ENCODE data around the gene ZNF536.

The ZNF536 gene

DNA sequence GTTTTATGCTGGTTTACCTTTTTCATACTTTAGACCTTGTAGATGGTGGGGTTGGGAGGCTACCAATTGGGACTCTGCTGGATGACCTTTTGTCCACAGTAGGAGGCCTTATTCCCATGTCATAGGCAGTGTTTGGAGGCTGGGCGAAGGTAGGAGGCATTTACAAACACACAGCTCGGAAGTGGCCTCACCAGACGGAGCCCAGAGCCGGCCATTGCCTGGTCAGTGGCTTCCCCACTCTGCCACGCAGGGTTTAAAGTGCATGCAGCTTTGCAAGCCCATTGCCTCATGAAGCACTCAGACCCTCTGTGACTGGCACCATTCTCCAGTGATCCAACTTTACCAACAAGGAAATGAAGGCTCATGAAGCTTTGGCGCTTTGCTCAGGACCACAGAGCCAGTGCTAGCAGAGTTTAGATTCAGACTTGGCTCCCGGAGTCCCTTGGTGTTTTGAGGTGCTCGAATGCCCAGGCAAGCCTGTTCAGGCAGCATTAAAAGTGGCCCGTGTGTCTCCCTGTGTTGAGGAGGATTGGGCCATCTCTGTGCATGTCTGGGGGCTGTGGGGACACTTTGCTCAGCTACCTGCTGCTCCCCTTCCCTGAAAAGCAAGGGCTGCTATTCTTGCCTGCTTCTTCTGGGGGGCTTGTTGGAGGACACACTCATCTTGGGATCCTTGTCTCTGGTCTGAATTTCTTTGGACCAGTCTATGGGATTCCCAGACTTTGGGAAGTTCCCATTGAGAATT is 148.7 kb downstream of the ZNF536 start:
- Histone ChIP-seq H2AFZ (ENCODE audit: low read depth, low read length) (no peak overlapping the region), H3K27me3 (ENCODE audit: low read depth, low read length) (no peaks in the 10 kb centered on the region)

DNA sequence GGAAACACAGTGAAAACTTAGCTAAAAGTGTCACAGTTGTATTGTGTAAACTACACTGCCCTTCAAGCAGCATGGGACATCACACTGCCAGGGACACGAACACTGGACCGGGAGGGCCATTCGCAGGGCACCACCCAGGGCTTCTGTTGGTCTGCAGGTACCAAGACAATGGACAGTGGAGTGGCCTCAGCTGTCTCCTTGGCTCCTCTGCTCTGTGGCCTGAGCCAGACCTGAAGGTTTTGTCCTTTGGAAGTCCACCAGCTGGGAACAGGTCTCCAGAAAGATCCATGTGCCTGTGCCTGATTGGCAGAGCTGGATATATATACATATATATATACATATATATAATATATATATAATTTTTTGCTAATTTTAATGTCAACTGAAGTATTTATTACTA is 149.8 kb downstream of the ZNF536 start:
- TF ChIP-seq EZH2phosphoT487 (IDR thresholded peaks at IDR 0.05; ENCODE audit: low read depth), result no peak
- TF ChIP-seq, protein P1, sequence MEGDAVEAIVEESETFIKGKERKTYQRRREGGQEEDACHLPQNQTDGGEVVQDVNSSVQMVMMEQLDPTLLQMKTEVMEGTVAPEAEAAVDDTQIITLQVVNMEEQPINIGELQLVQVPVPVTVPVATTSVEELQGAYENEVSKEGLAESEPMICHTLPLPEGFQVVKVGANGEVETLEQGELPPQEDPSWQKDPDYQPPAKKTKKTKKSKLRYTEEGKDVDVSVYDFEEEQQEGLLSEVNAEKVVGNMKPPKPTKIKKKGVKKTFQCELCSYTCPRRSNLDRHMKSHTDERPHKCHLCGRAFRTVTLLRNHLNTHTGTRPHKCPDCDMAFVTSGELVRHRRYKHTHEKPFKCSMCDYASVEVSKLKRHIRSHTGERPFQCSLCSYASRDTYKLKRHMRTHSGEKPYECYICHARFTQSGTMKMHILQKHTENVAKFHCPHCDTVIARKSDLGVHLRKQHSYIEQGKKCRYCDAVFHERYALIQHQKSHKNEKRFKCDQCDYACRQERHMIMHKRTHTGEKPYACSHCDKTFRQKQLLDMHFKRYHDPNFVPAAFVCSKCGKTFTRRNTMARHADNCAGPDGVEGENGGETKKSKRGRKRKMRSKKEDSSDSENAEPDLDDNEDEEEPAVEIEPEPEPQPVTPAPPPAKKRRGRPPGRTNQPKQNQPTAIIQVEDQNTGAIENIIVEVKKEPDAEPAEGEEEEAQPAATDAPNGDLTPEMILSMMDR (IDR thresholded peaks at IDR 0.05; ENCODE audit: low read depth, low read length), result no peak
- Histone ChIP-seq H3K9me3 (ENCODE audit: insufficient read depth, low read length) (no peaks in the 10 kb centered on the region), H3K36me3 (replicated peaks; ENCODE audit: low read depth, low read length) (no peaks in the 10 kb centered on the region), H3K27me3 (ENCODE audit: low read depth, low read length) (no peaks in the 10 kb centered on the region), H3K9ac (ENCODE audit: low read length) (no peak overlapping the region), H3K4me3 (ENCODE audit: low read length) (no peak overlapping the region), H3K27ac (ENCODE audit: low read length) (no peak overlapping the region), H3K4me1 (ENCODE audit: low read length) (no peaks in the 10 kb centered on the region), H4K20me1 (ENCODE audit: insufficient read depth, low read length) (no peaks in the 10 kb centered on the region), H2AFZ (ENCODE audit: low read depth, low read length) (no peak overlapping the region), H3K79me2 (ENCODE audit: low read length) (no peaks in the 10 kb centered on the region), H3K4me2 (ENCODE audit: low read length) (no peak overlapping the region)

More for the DNA sequence above, 148.7 kb downstream of the ZNF536 start:
- no peaks in the 10 kb centered on the region for H3K4me1 ChIP-seq (ENCODE audit: low read length)
- H4K20me1 ChIP-seq (ENCODE audit: insufficient read depth, low read length), result no peaks in the 10 kb centered on the region
- no peaks in the 10 kb centered on the region for H3K79me2 ChIP-seq (ENCODE audit: low read length)
- H3K4me2 ChIP-seq (ENCODE audit: low read length), result no peak overlapping the region
- no peak overlapping the region for H3K4me3 ChIP-seq (ENCODE audit: low read length)
- TF ChIP-seq, protein P1 (IDR thresholded peaks at IDR 0.05; ENCODE audit: low read depth, low read length), result no peak
- TF ChIP-seq EZH2phosphoT487 (IDR thresholded peaks at IDR 0.05; ENCODE audit: low read depth), result no peak
- H3K27ac ChIP-seq (ENCODE audit: low read length), result no peak overlapping the region
- no peak overlapping the region for H3K9ac ChIP-seq (ENCODE audit: low read length)
- H3K9me3 ChIP-seq (ENCODE audit: insufficient read depth, low read length), result no peaks in the 10 kb centered on the region
- H3K36me3 ChIP-seq (replicated peaks; ENCODE audit: low read depth, low read length), result no peaks in the 10 kb centered on the region

DNA sequence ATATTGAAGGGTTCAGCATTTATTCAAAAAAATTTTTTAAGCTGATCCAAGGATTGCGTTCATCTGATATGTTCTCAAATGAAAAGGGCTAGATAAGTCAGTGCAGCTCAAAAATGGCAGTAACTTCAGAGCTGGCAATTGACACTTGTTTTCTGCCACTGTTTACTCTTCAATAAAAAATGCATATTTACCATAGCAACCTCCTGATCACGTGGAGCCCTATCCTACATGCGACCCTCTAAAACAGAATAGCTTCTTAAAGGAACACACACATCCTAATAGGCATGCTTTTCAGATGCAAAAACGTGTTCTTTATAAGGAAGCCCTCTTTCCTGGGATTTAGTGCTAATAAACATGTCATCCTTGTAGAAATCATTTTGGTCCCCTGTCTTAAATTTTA is 150.2 kb downstream of the ZNF536 start:
- Histone ChIP-seq H2AFZ (ENCODE audit: low read depth, low read length) (no peak overlapping the region), H3K4me2 (ENCODE audit: low read length) (no peak overlapping the region), H3K9ac (ENCODE audit: low read length) (no peak overlapping the region), H3K36me3 (replicated peaks; ENCODE audit: low read depth, low read length) (no peaks in the 10 kb centered on the region), H3K9me3 (ENCODE audit: insufficient read depth, low read length) (no peaks in the 10 kb centered on the region), H3K4me1 (ENCODE audit: low read length) (no peaks in the 10 kb centered on the region), H3K4me3 (ENCODE audit: low read length) (no peak overlapping the region), H3K79me2 (ENCODE audit: low read length) (no peaks in the 10 kb centered on the region), H4K20me1 (ENCODE audit: insufficient read depth, low read length) (no peaks in the 10 kb centered on the region), H3K27ac (ENCODE audit: low read length) (no peak overlapping the region), H3K27me3 (ENCODE audit: low read depth, low read length) (no peaks in the 10 kb centered on the region)
- TF ChIP-seq, protein P1 (IDR thresholded peaks at IDR 0.05; ENCODE audit: low read depth, low read length), result no peak
- TF ChIP-seq EZH2phosphoT487 (IDR thresholded peaks at IDR 0.05; ENCODE audit: low read depth), result no peak

DNA sequence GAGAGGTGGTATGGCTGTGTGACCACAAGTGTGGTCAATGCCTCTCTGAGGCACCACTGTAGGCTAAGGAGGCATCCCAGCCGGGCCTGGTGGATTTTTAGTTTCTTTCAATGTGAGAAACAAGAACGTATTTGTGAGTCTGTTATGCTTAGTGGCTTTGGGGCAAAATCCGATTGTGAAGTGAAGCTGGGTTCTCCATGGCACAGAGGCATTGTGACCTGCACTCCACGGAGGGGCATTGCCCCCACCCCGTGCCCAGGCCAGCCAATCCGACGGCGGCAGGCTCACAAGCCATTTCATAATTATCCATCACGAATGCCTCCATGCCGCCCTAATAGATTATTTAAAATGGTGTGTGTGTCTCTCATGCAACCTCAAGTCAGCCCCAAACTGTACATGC is 151.6 kb downstream of the ZNF536 start:
- Histone ChIP-seq H3K27me3 (ENCODE audit: low read depth, low read length) (no peaks in the 10 kb centered on the region), H4K20me1 (ENCODE audit: insufficient read depth, low read length) (no peaks in the 10 kb centered on the region), H3K27ac (ENCODE audit: low read length) (no peak overlapping the region), H3K9ac (ENCODE audit: low read length) (no peak overlapping the region), H2AFZ (ENCODE audit: low read depth, low read length) (no peak overlapping the region), H3K9me3 (ENCODE audit: insufficient read depth, low read length) (no peaks in the 10 kb centered on the region), H3K4me3 (ENCODE audit: low read length) (no peak overlapping the region), H3K36me3 (replicated peaks; ENCODE audit: low read depth, low read length) (no peaks in the 10 kb centered on the region), H3K79me2 (ENCODE audit: low read length) (no peaks in the 10 kb centered on the region), H3K4me2 (ENCODE audit: low read length) (no peak overlapping the region), H3K4me1 (ENCODE audit: low read length) (no peaks in the 10 kb centered on the region)
- no peak for TF ChIP-seq EZH2phosphoT487 (IDR thresholded peaks at IDR 0.05; ENCODE audit: low read depth)
- TF ChIP-seq, protein P1 (IDR thresholded peaks at IDR 0.05; ENCODE audit: low read depth, low read length), result no peak

Data from OCI-LY3 (cell line).